Trophoblast cell (in vitro differentiated cells and primary cell): ENCODE measurements around the gene RBPMS2.

ENCODE experiments used
- DNase-seq, 2 donors: peaks; one replicate each; pipeline ENCODE4 v3.0.0-alpha.2; 2016
- H2AFZ ChIP-seq: 2 replicates; pipeline ENCODE4 v1.6.1; 2013; ENCODE audit warnings: low read length, moderate library complexity, mild to moderate bottlenecking; ENCODE audit not compliant: insufficient read depth, poor library complexity
- H2AK5ac ChIP-seq: 2 replicates; pipeline ENCODE4 v1.6.1; 2013; ENCODE audit warnings: mild to moderate bottlenecking, low read length
- H2BK120ac ChIP-seq: 2 replicates; pipeline ENCODE4 v1.6.1; 2013; ENCODE audit warnings: low read length, mild to moderate bottlenecking, moderate library complexity; ENCODE audit not compliant: insufficient read depth, poor library complexity
- H2BK12ac ChIP-seq: 2 replicates; pipeline ENCODE4 v1.6.1; 2013; ENCODE audit warnings: mild to moderate bottlenecking, low read length, moderate library complexity
- H2BK5ac ChIP-seq: 2 replicates; pipeline ENCODE4 v1.6.1; 2013; ENCODE audit warnings: low read length, low read depth, moderate library complexity, mild to moderate bottlenecking; ENCODE audit not compliant: poor library complexity
- H3K14ac ChIP-seq: 2 replicates; pipeline ENCODE4 v1.6.1; 2013; ENCODE audit warnings: mild to moderate bottlenecking, low read length
- H3K18ac ChIP-seq: 2 replicates; pipeline ENCODE4 v1.6.1; 2013; ENCODE audit warnings: mild to moderate bottlenecking, low read length
- H3K23ac ChIP-seq: 2 replicates; pipeline ENCODE4 v1.6.1; 2013; ENCODE audit warnings: low read length
- H3K27ac ChIP-seq: 2 replicates; pipeline ENCODE4 v1.5.1; 2013; ENCODE audit warnings: low read depth, mild to moderate bottlenecking, inconsistent platforms, low read length, moderate library complexity
- H3K27me3 ChIP-seq: 2 replicates; pipeline ENCODE4 v1.6.1; 2013; ENCODE audit warnings: inconsistent platforms, mild to moderate bottlenecking, low read length, moderate library complexity; ENCODE audit not compliant: insufficient read depth
- H3K36me3 ChIP-seq, 2 experiments: 1 replicate in 1 of 2; 2 replicates in 1 of 2; pipeline ENCODE4 v1.6.1; 2013; ENCODE audit warnings: low read length in 2 of 2, mild to moderate bottlenecking in 2 of 2, moderate library complexity in 1 of 2; ENCODE audit not compliant: insufficient read depth in 2 of 2, control insufficient read depth in 1 of 2
- H3K4ac ChIP-seq: 2 replicates; pipeline ENCODE4 v1.6.1; 2013; ENCODE audit warnings: low read depth, mild to moderate bottlenecking, low read length, moderate library complexity
- H3K4me1 ChIP-seq, 2 experiments: 1 replicate in 1 of 2; 2 replicates in 1 of 2; pipeline ENCODE4 v1.6.1; 2013; ENCODE audit warnings: low read length in 2 of 2, mild to moderate bottlenecking in 2 of 2, moderate library complexity in 1 of 2; ENCODE audit not compliant: insufficient read depth in 2 of 2, control insufficient read depth in 1 of 2
- H3K4me2 ChIP-seq: 2 replicates; pipeline ENCODE4 v1.6.1; 2013; ENCODE audit warnings: inconsistent platforms, mild to moderate bottlenecking, low read length, moderate library complexity
- H3K4me3 ChIP-seq: 2 replicates; pipeline ENCODE4 v1.5.1; 2013; ENCODE audit warnings: mild to moderate bottlenecking, low read depth, low read length, inconsistent platforms
- H3K79me1 ChIP-seq: one replicate; pipeline ENCODE4 v1.6.1; 2013; ENCODE audit warnings: low read length
- H3K79me2 ChIP-seq: 2 replicates; pipeline ENCODE4 v1.6.1; 2013; ENCODE audit warnings: low read length, mild to moderate bottlenecking; ENCODE audit not compliant: control insufficient read depth, insufficient read depth, poor library complexity
- H3K9ac ChIP-seq: 2 replicates; pipeline ENCODE4 v1.6.1; 2013; ENCODE audit warnings: mild to moderate bottlenecking, low read length
- H3K9me3 ChIP-seq: 2 replicates; pipeline ENCODE4 v1.6.1; 2013; ENCODE audit warnings: low read depth, mild to moderate bottlenecking, control low read depth, inconsistent platforms, low read length; ENCODE audit not compliant: insufficient read depth
- H4K12ac ChIP-seq: 2 replicates; pipeline ENCODE4 v1.6.1; 2013; ENCODE audit warnings: low read depth, mild to moderate bottlenecking, low read length, moderate library complexity
- H4K8ac ChIP-seq: 2 replicates; pipeline ENCODE4 v1.6.1; 2013; ENCODE audit warnings: low read depth, mild to moderate bottlenecking, low read length, moderate library complexity
- H4K91ac ChIP-seq: one replicate; pipeline ENCODE4 v1.6.1; 2013; ENCODE audit warnings: low read depth, mild to moderate bottlenecking, low read length, moderate library complexity
- WGBS: extraction: QIAGEN DNeasy Blood & Tissue Kit; methylation state at CpG from one replicate; pipeline ENCODE4 v1.1.7; 2013; ENCODE audit warnings: missing lambda C conversion rate; ENCODE audit not compliant: insufficient read length, insufficient coverage; ENCODE audit errors: extremely low coverage; 5-methylcytosine and 5-hydroxymethylcytosine counted together

Gene RBPMS2

GRCh38 chr15:64763462-64763861 is 11.9 kb downstream of the RBPMS2 start:
- no peak for DNase-seq
- Histone ChIP-seq H3K4me2 (no peak overlapping the region), H4K8ac (no peak overlapping the region), H3K79me2 (peaks cover 2% of the 10 kb centered on the region), H3K4ac (peak overlapping the region; percentile 4), H2AK5ac (no peak overlapping the region), H4K12ac (no peak overlapping the region), H2AFZ (no peak overlapping the region), H3K9ac (no peak overlapping the region), H3K27me3 (no peaks in the 10 kb centered on the region), H2BK120ac (no peak overlapping the region), H3K27ac (no peak overlapping the region), H3K23ac (no peak overlapping the region), H3K14ac (no peak overlapping the region), H4K91ac (no peak overlapping the region), H3K4me1 (peaks cover 0 to 3% of the 10 kb centered on the region in 2 experiments), H3K79me1 (no peaks in the 10 kb centered on the region), H3K36me3 (peaks cover 3 to 4% of the 10 kb centered on the region in 2 experiments), H3K9me3 (peaks cover 3% of the 10 kb centered on the region), H3K4me3 (no peak overlapping the region), H2BK5ac (no peak overlapping the region), H2BK12ac (no peak overlapping the region), H3K18ac (no peak overlapping the region)

GRCh38 chr15:64763021-64763420 is 12.4 kb downstream of the RBPMS2 start:
- Histone ChIP-seq H3K23ac (no peak overlapping the region), H3K14ac (no peak overlapping the region), H3K18ac (no peak overlapping the region), H2AK5ac (no peak overlapping the region), H3K79me2 (peaks cover 2% of the 10 kb centered on the region), H2AFZ (no peak overlapping the region), H2BK120ac (no peak overlapping the region), H3K9me3 (peaks cover 3% of the 10 kb centered on the region), H3K27ac (no peak overlapping the region), H3K79me1 (no peaks in the 10 kb centered on the region), H3K9ac (no peak overlapping the region), H3K4me1 (peaks cover 0 to 6% of the 10 kb centered on the region in 2 experiments), H3K4me3 (no peak overlapping the region), H3K4ac (peak overlapping the region; percentile 4), H4K8ac (no peak overlapping the region), H3K4me2 (no peak overlapping the region), H4K91ac (no peak overlapping the region), H2BK12ac (no peak overlapping the region), H2BK5ac (no peak overlapping the region), H3K27me3 (no peaks in the 10 kb centered on the region), H4K12ac (no peak overlapping the region), H3K36me3 (peaks cover 3 to 4% of the 10 kb centered on the region in 2 experiments)
- WGBS: no CpG with 5 or more reads among the region's 8 CpGs
- DNase-seq: no peak

DNA sequence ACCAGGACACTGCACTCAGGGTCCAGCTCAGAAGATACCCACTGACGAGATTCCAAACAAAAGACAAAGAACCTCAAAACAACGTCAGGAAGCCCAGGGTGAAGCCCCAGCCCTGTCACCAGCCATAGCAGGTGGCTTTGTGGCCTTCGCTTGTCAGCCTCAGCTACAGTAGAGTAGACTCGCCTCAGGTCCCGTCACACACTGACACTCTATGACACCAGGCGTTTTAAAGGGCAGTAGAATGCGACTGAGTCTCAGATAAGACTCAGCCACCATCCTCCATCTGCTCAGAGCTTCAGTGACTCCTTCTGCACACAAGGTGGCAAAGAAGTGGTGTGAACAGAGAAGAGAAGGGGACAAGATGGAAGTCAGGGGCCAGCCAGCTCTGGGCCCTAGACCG is 12.8 kb downstream of the RBPMS2 start:
- Histone ChIP-seq H3K27me3 (no peaks in the 10 kb centered on the region), H3K79me1 (no peaks in the 10 kb centered on the region), H2BK120ac (no peak overlapping the region), H2AK5ac (no peak overlapping the region), H4K8ac (no peak overlapping the region), H3K23ac (no peak overlapping the region), H3K14ac (no peak overlapping the region), H3K79me2 (peaks cover 2% of the 10 kb centered on the region), H3K27ac (no peak overlapping the region), H3K4me2 (no peak overlapping the region), H3K9ac (no peak overlapping the region), H3K18ac (no peak overlapping the region), H2BK5ac (no peak overlapping the region), H4K91ac (no peak overlapping the region), H2AFZ (no peak overlapping the region), H3K36me3 (peaks cover 3 to 4% of the 10 kb centered on the region in 2 experiments), H3K9me3 (peaks cover 3% of the 10 kb centered on the region), H3K4ac (no peak overlapping the region), H2BK12ac (no peak overlapping the region), H3K4me3 (no peak overlapping the region), H4K12ac (no peak overlapping the region), H3K4me1 (peaks cover 0 to 6% of the 10 kb centered on the region in 2 experiments)
- no CpG with 5 or more reads among the region's 8 CpGs for WGBS
- no peak for DNase-seq

GRCh38 chr15:64761156-64761555 is 14.2 kb downstream of the RBPMS2 start:
- Histone ChIP-seq H3K79me2 (peaks cover 2% of the 10 kb centered on the region), H2AFZ (no peak overlapping the region), H3K18ac (no peak overlapping the region), H3K4me2 (no peak overlapping the region), H3K27ac (no peak overlapping the region), H3K9me3 (no peaks in the 10 kb centered on the region), H3K36me3 (peaks cover 0 to 4% of the 10 kb centered on the region in 2 experiments), H4K12ac (no peak overlapping the region), H4K8ac (no peak overlapping the region), H3K27me3 (no peaks in the 10 kb centered on the region), H3K4ac (no peak overlapping the region), H3K79me1 (no peaks in the 10 kb centered on the region), H3K14ac (no peak overlapping the region), H3K23ac (no peak overlapping the region), H2AK5ac (no peak overlapping the region), H4K91ac (no peak overlapping the region), H2BK120ac (no peak overlapping the region), H2BK12ac (no peak overlapping the region), H3K4me3 (no peak overlapping the region), H2BK5ac (no peak overlapping the region), H3K9ac (no peak overlapping the region), H3K4me1 (peaks cover 0 to 6% of the 10 kb centered on the region in 2 experiments)
- WGBS: no CpG with 5 or more reads among the region's 11 CpGs
- no peak for DNase-seq
